Caco-2 (cell line): ENCODE results near the gene ERF. TPM values are rescaled to one million over a fixed set of nuclear protein-coding genes. Genes with fewer than 3 reads are reported as not detected.

Source experiments
- BruUV-seq: library from RNA; stranded (reverse); fragments of 400-500 nt; replicated peaks from 2 replicates; lab custom pipeline; 2021; lab: Mats Ljungman, UMichigan
- CTCF ChIA-PET: fragments of 300-600 bp; sonication (Branson Sonifier 250); formaldehyde crosslinking; loops from one replicate; lab custom pipeline; 2022; ENCODE audit warnings: antibody characterized with exemption; lab: Charles Lee
- POLR2A ChIA-PET: fragments of 300-600 bp; sonication (Branson Sonifier 250); formaldehyde crosslinking; loops from one replicate; lab custom pipeline; 2022; ENCODE audit warnings: antibody characterized with exemption; lab: Charles Lee
- DNase-seq, 2 experiments: peaks; one replicate each; pipeline versions ENCODE4 v3.0.0 to v3.0.0-alpha.2; 2020 to 2022
- H3K27me3 ChIP-seq: replicated peaks from 2 replicates; pipeline ENCODE4 v1.6.0; 2011; ENCODE audit warnings: low read length; ENCODE audit not compliant: control insufficient read depth, insufficient read depth
- H3K36me3 ChIP-seq: 2 replicates; pipeline ENCODE4 v1.5.1; 2011; ENCODE audit warnings: low read length; ENCODE audit not compliant: control insufficient read depth, insufficient read depth
- H3K4me1 ChIP-seq: fragments of 250-450 bp; sonication (Bioruptor Pico); 2 replicates; pipeline ENCODE4 v1.5.1; 2020; ENCODE audit warnings: mild to moderate bottlenecking
- H3K4me3 ChIP-seq: 2 replicates; pipeline ENCODE4 v1.5.1; 2011; ENCODE audit warnings: low read depth, mild to moderate bottlenecking, control low read depth, low read length
- H3K9me3 ChIP-seq: fragments of 250-450 bp; sonication (Bioruptor Pico); 2 replicates; pipeline ENCODE4 v1.5.1; 2020; ENCODE audit warnings: mild to moderate bottlenecking, moderate library complexity
- H3K27ac Mint-ChIP-seq: one replicate; pipeline ENCODE4 v1.8.0; 2022; ENCODE audit warnings: mixed read lengths; ENCODE audit not compliant: unreplicated experiment
- H3K27me3 Mint-ChIP-seq: one replicate; pipeline ENCODE4 v1.8.0; 2022; ENCODE audit warnings: mixed read lengths; ENCODE audit not compliant: insufficient read depth, unreplicated experiment
- H3K36me3 Mint-ChIP-seq: one replicate; pipeline ENCODE4 v1.8.0; 2022; ENCODE audit warnings: mild to moderate bottlenecking, mixed read lengths; ENCODE audit not compliant: insufficient read depth, unreplicated experiment
- H3K4me1 Mint-ChIP-seq: one replicate; pipeline ENCODE4 v1.8.0; 2022; ENCODE audit warnings: low read depth, mixed read lengths; ENCODE audit not compliant: unreplicated experiment
- H3K4me3 Mint-ChIP-seq: one replicate; pipeline ENCODE4 v1.8.0; 2022; ENCODE audit warnings: mild to moderate bottlenecking, moderate library complexity, mixed read lengths; ENCODE audit not compliant: unreplicated experiment
- H3K9me3 Mint-ChIP-seq: one replicate; pipeline ENCODE4 v1.8.0; 2022; ENCODE audit warnings: mixed read lengths; ENCODE audit not compliant: unreplicated experiment
- intact Hi-C: fragments of 100-400 bp; cut with micrococcal nuclease; formaldehyde crosslinking; loops from one replicate; pipeline ENCODE4 v1.10.0; 2022; ENCODE audit not compliant: unreplicated experiment
- total RNA-seq: library from RNA; stranded (reverse); gene quantifications from 2 replicates; pipeline ENCODE4 v1.2.3, GENCODE V29; 2022
- TF ChIP-seq, protein P1 (sequence below), 2 experiments: fragments of 200-600 bp in 1 of 2; IDR thresholded peaks; 1 replicate in 1 of 2; 2 replicates in 1 of 2; pipeline versions ENCODE4 v1.5.1 to v1.8.0; 2011 to 2022; ENCODE audit warnings: antibody characterized with exemption in 1 of 2, control low read depth in 1 of 2, inconsistent platforms in 1 of 2, low read depth in 1 of 2, low read length in 1 of 2, mild to moderate bottlenecking in 1 of 2, moderate library complexity in 1 of 2; ENCODE audit not compliant: insufficient read depth in 1 of 2, severe bottlenecking in 1 of 2, unreplicated experiment in 1 of 2

Gene ERF
- total RNA-seq, 1 experiment from 2014 or later, result 149 TPM

DNA sequence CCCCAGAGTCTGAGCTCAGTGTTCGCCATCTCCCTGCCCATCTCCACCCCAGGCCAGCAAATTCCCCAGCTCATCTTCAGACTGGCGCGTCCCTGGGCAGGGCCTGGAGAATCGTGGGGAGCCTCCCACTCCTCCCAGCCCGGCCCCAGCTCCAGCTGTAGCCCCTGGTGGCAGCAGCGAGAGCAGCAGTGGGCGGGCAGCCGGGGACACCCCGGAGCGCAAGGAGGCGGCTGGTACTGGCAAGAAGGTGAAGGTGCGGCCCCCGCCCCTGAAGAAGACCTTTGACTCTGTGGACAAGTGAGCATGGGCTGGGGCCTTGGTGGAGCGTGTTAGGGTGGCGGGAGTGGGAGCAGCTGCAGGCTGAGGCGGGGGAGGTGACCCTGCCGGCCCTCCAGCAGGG lies 38.6 kb upstream of the ERF start:
- CTCF ChIA-PET, result interaction anchor here (0.6 kb wide), 1 partner anchor 48 kb away, joined by 4 read pairs; no protein-coding TSS in a partner anchor
- TF ChIP-seq, protein P1, sequence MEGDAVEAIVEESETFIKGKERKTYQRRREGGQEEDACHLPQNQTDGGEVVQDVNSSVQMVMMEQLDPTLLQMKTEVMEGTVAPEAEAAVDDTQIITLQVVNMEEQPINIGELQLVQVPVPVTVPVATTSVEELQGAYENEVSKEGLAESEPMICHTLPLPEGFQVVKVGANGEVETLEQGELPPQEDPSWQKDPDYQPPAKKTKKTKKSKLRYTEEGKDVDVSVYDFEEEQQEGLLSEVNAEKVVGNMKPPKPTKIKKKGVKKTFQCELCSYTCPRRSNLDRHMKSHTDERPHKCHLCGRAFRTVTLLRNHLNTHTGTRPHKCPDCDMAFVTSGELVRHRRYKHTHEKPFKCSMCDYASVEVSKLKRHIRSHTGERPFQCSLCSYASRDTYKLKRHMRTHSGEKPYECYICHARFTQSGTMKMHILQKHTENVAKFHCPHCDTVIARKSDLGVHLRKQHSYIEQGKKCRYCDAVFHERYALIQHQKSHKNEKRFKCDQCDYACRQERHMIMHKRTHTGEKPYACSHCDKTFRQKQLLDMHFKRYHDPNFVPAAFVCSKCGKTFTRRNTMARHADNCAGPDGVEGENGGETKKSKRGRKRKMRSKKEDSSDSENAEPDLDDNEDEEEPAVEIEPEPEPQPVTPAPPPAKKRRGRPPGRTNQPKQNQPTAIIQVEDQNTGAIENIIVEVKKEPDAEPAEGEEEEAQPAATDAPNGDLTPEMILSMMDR (IDR thresholded peaks at IDR 0.05; ENCODE audit: insufficient read depth in 1 of 2, low read depth in 1 of 2, low read length in 1 of 2, severe bottlenecking in 1 of 2, unreplicated experiment in 1 of 2), result peak in 1 of 2 experiments; percentile 32
- Mint-ChIP-seq H3K9me3 (no peaks in the 10 kb centered on the region), H3K36me3 (peaks cover 50% of the 10 kb centered on the region), H3K27me3 (no peaks in the 10 kb centered on the region), H3K4me1 (peaks cover 14% of the 10 kb centered on the region), H3K27ac (peak overlapping the region; percentile 51), H3K4me3 (no peak overlapping the region)
- POLR2A ChIA-PET, result no interaction called here
- DNase-seq, result peak in 1 of 2 experiments; percentile 35
- Histone ChIP-seq H3K36me3 (peaks cover 6% of the 10 kb centered on the region), H3K4me1 (0 out of 2 replicates have a peak, but pooled peaks cover 6% of the 10 kb centered on the region), H3K9me3 (no peaks in the 10 kb centered on the region), H3K27me3 (no peaks in the 10 kb centered on the region), H3K4me3 (no peak overlapping the region)
- BruUV-seq, result no TSS peak
- intact Hi-C loops, result no loop called here

DNA sequence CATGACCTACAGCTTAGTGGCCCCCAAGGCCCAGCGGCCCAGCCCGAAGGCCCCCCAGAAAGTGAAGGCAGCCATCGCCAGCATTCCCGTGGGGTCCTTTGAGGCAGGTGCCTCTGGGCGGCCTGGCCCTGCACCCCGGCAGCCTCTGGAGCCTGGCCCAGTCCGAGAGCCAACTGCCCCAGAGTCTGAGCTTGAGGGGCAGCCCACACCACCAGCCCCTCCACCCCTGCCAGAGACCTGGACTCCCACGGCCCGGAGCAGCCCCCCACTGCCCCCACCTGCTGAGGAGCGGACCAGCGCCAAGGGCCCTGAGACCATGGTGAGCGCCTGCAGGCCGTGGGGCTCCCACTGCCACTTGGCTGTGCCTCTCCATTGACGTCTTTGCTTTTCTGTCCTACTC lies 38.0 kb upstream of the ERF start:
- BruUV-seq, result no TSS peak
- POLR2A ChIA-PET, result no interaction called here

DNA sequence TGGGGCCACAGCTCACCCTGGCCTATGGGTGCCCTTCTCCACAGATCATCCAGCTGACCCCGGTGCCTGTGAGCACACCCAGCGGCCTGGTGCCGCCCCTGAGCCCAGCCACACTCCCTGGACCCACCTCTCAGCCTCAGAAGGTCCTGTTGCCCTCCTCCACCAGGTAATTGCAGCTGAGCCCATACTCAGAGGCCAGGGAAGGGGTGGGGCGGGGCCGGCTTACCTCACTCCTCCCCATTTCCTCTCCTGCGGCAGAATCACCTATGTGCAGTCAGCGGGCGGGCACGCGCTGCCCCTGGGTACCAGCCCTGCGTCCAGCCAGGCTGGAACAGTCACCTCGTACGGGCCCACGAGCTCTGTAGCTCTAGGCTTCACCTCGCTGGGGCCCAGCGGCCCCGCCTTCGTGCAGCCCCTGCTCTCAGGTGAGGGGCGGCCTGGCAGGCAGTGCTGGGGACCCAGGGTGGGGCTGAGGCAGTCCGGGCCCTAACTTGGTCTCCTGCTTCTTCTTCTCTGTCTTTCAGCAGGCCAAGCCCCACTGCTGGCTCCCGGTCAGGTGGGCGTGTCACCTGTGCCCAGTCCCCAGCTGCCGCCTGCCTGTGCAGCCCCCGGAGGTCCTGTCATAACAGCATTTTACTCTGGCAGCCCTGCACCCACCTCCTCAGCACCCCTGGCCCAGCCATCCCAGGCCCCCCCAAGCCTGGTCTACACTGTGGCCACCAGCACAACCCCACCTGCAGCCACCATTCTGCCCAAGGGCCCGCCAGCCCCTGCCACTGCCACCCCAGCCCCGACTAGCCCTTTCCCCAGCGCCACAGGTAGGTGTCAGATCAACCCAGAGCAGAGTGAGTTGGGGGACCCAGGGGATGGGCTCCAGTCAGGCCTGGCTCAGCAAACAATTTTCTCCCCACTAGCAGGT lies 37.4 kb upstream of the ERF start:
- H3K4me1 ChIP-seq, result 0 out of 2 replicates have a peak, but pooled peaks cover 6% of the 10 kb centered on the region
- Mint-ChIP-seq H3K36me3 (peaks cover 49% of the 10 kb centered on the region), H3K27me3 (no peaks in the 10 kb centered on the region), H3K4me1 (peaks cover 14% of the 10 kb centered on the region), H3K4me3 (no peak overlapping the region), H3K9me3 (no peaks in the 10 kb centered on the region), H3K27ac (peak overlapping the region; percentile 5)
- TF ChIP-seq, protein P1 (IDR thresholded peaks at IDR 0.05; ENCODE audit: insufficient read depth in 1 of 2, low read depth in 1 of 2, low read length in 1 of 2, severe bottlenecking in 1 of 2, unreplicated experiment in 1 of 2), result no peak
- H3K4me3 ChIP-seq, result no peak overlapping the region
- peaks cover 6% of the 10 kb centered on the region for H3K36me3 ChIP-seq
- H3K27me3 ChIP-seq, result no peaks in the 10 kb centered on the region
- TSS peak; percentile 10 for BruUV-seq
- ChIA-PET CTCF (no interaction called here), POLR2A (no interaction called here)
- no peak for DNase-seq
- intact Hi-C loops, result no loop called here
- H3K9me3 ChIP-seq, result no peaks in the 10 kb centered on the region

More for the DNA sequence above, 38.0 kb upstream of the ERF start:
- intact Hi-C loops, result no loop called here
- Histone ChIP-seq H3K4me1 (0 out of 2 replicates have a peak, but pooled peaks cover 6% of the 10 kb centered on the region), H3K9me3 (no peaks in the 10 kb centered on the region), H3K36me3 (peaks cover 6% of the 10 kb centered on the region), H3K4me3 (no peak overlapping the region), H3K27me3 (no peaks in the 10 kb centered on the region)
- H3K27ac Mint-ChIP-seq, result peak overlapping the region; percentile 51
- no peak overlapping the region for H3K4me3 Mint-ChIP-seq
- CTCF ChIA-PET, result no interaction called here
- no peak for DNase-seq
- peaks cover 14% of the 10 kb centered on the region for H3K4me1 Mint-ChIP-seq
- peaks cover 49% of the 10 kb centered on the region for H3K36me3 Mint-ChIP-seq
- H3K27me3 Mint-ChIP-seq, result no peaks in the 10 kb centered on the region
- TF ChIP-seq, protein P1 (IDR thresholded peaks at IDR 0.05; ENCODE audit: insufficient read depth in 1 of 2, low read depth in 1 of 2, low read length in 1 of 2, severe bottlenecking in 1 of 2, unreplicated experiment in 1 of 2), result no peak
- no peaks in the 10 kb centered on the region for H3K9me3 Mint-ChIP-seq
